Measurements from ENCODE around the gene CDKAL1.

The CDKAL1 gene

GRCh38 chr6:20817806-20818320 lies 283.6 kb downstream of the CDKAL1 start:
- TF ChIP-seq SIN3A (IDR thresholded peaks at IDR 0.05; ENCODE audit: borderline replicate concordance, insufficient read depth, low read length) (no peak), POLR2AphosphoS5 (IDR thresholded peaks at IDR 0.05; ENCODE audit: low read depth, low read length) (no peak), TAF1 (IDR thresholded peaks at IDR 0.05; ENCODE audit: borderline replicate concordance, insufficient read depth, low read length) (no peak), FOXP2 (optimal IDR thresholded peaks at IDR 0.05; ENCODE audit: borderline replicate concordance, extremely low read depth, extremely low read length, insufficient read depth) (no peak), REST (IDR thresholded peaks at IDR 0.05; ENCODE audit: insufficient read depth in 1 of 2, low read depth in 2 of 2, low read length in 2 of 2) (no peak)

GRCh38 chr6:20819774-20820400 lies 285.6 kb downstream of the CDKAL1 start:
- TF ChIP-seq POLR2AphosphoS5 (IDR thresholded peaks at IDR 0.05; ENCODE audit: low read depth, low read length): no peak
- no peak for TF ChIP-seq FOXP2 (optimal IDR thresholded peaks at IDR 0.05; ENCODE audit: borderline replicate concordance, extremely low read depth, extremely low read length, insufficient read depth)

GRCh38 chr6:20826378-20826777 lies 292.1 kb downstream of the CDKAL1 start:
- TF ChIP-seq FOXP2 (optimal IDR thresholded peaks at IDR 0.05; ENCODE audit: borderline replicate concordance, extremely low read depth, extremely low read length, insufficient read depth) (no peak), SIN3A (IDR thresholded peaks at IDR 0.05; ENCODE audit: borderline replicate concordance, insufficient read depth, low read length) (no peak), TAF1 (IDR thresholded peaks at IDR 0.05; ENCODE audit: borderline replicate concordance, insufficient read depth, low read length) (no peak), POLR2AphosphoS5 (IDR thresholded peaks at IDR 0.05; ENCODE audit: low read depth, low read length) (no peak)

GRCh38 chr6:20827798-20828197 lies 293.5 kb downstream of the CDKAL1 start:
- no peak for TF ChIP-seq FOXP2 (optimal IDR thresholded peaks at IDR 0.05; ENCODE audit: borderline replicate concordance, extremely low read depth, extremely low read length, insufficient read depth)
- no peak for TF ChIP-seq POLR2AphosphoS5 (IDR thresholded peaks at IDR 0.05; ENCODE audit: low read depth, low read length)
- no peak for TF ChIP-seq TAF1 (IDR thresholded peaks at IDR 0.05; ENCODE audit: borderline replicate concordance, insufficient read depth, low read length)
- no peak for TF ChIP-seq SIN3A (IDR thresholded peaks at IDR 0.05; ENCODE audit: borderline replicate concordance, insufficient read depth, low read length)
- no peak for TF ChIP-seq REST (IDR thresholded peaks at IDR 0.05; ENCODE audit: insufficient read depth in 1 of 2, low read depth in 2 of 2, low read length in 2 of 2)

- no peak for TF ChIP-seq SIN3A (IDR thresholded peaks at IDR 0.05; ENCODE audit: borderline replicate concordance, insufficient read depth, low read length)
- TF ChIP-seq FOXP2 (optimal IDR thresholded peaks at IDR 0.05; ENCODE audit: borderline replicate concordance, extremely low read depth, extremely low read length, insufficient read depth): no peak
- TF ChIP-seq REST (IDR thresholded peaks at IDR 0.05; ENCODE audit: insufficient read depth in 1 of 2, low read depth in 2 of 2, low read length in 2 of 2): no peak
- no peak for TF ChIP-seq TAF1 (IDR thresholded peaks at IDR 0.05; ENCODE audit: borderline replicate concordance, insufficient read depth, low read length)
- no peak for TF ChIP-seq POLR2AphosphoS5 (IDR thresholded peaks at IDR 0.05; ENCODE audit: low read depth, low read length)
These were observed 296.3 kb downstream of the CDKAL1 start for GRCh38 chr6:20830576-20830975.

GRCh38 chr6:20833881-20834515 lies 299.7 kb downstream of the CDKAL1 start:
- TF ChIP-seq SIN3A (IDR thresholded peaks at IDR 0.05; ENCODE audit: borderline replicate concordance, insufficient read depth, low read length) (no peak), POLR2AphosphoS5 (IDR thresholded peaks at IDR 0.05; ENCODE audit: low read depth, low read length) (no peak)
